Psoas muscle (tissue), 8 donors: ENCODE results near the gene UBE3A. TPM values are rescaled to one million over a fixed set of nuclear protein-coding genes. Genes with fewer than 3 reads are reported as not detected.

Experiments
- ATAC-seq, 4 donors: fragments of 200-7000 bp; cut with Tn5 transposase; one replicate each; pipeline ENCODE4 v1.9.1; 2020; ENCODE audit warnings: moderate library complexity in 3 of 4, mild to moderate bottlenecking in 2 of 4
- DNase-seq, 2 donors: peaks; one replicate each; pipeline ENCODE4 v3.0.0-alpha.2; 2020
- H3K27ac ChIP-seq: fragments of 200-600 bp; one replicate; pipeline ENCODE4 v1.8.0; 2022
- H3K27me3 ChIP-seq, 3 donors: fragments of 200-600 bp in 1 of 3; one replicate each; pipeline versions ENCODE4 v1.6.1 to v1.8.0; 2013 to 2022; ENCODE audit warnings: low read length in 2 of 3, mild to moderate bottlenecking in 2 of 3, moderate library complexity in 1 of 3; ENCODE audit not compliant: insufficient read depth in 3 of 3
- H3K36me3 ChIP-seq, 2 donors: fragments of 200-600 bp in 1 of 2; one replicate each; pipeline versions ENCODE4 v1.6.1 to v1.8.0; 2013 to 2022; ENCODE audit warnings: low read depth in 1 of 2, mild to moderate bottlenecking in 1 of 2, moderate library complexity in 1 of 2; ENCODE audit not compliant: insufficient read depth in 1 of 2
- H3K4me1 ChIP-seq: fragments of 200-600 bp; one replicate; pipeline ENCODE4 v1.8.0; 2022
- H3K4me3 ChIP-seq: fragments of 200-600 bp; one replicate; pipeline ENCODE4 v1.8.0; 2022; ENCODE audit warnings: mild to moderate bottlenecking
- H3K9me3 ChIP-seq: fragments of 200-600 bp; one replicate; pipeline ENCODE4 v1.8.0; 2022
- CTCF ChIP-seq: fragments of 200-600 bp; IDR thresholded peaks from one replicate; pipeline ENCODE4 v1.8.0; 2022; ENCODE audit warnings: antibody characterized with exemption
- WGBS, 3 donors: extraction: QIAGEN DNeasy Blood & Tissue Kit; methylation state at CpG; one replicate each; pipeline versions ENCODE4 v1.1.6 to v1.1.7; 2013; 5-methylcytosine and 5-hydroxymethylcytosine counted together
- intact Hi-C, 2 donors: fragments of 100-400 bp; cut with DNase I; formaldehyde crosslinking; loops; one replicate each; pipeline versions ENCODE4 v1.11.0 to v1.14.2; 2022
- polyA plus RNA-seq, 3 donors: library from polyadenylated mRNA; stranded (reverse); fragments of 200-250 nt; gene quantifications; one replicate each; pipeline ENCODE4 v1.2.3, GENCODE V29; 2013
- total RNA-seq, 4 donors: library from RNA; stranded (reverse); fragmentation: NEBNext Ultra II Directional in 2 of 4; extraction: Animal tissue kit (Norgen Biotek cat#: 25700) in 2 of 4; gene quantifications; one replicate each; pipeline versions ENCODE4 v1.2.1 to v1.2.4, GENCODE V29; 2021 to 2023
- donor health status: healthy with polysubstance abuse.
- donor health status: DM: no; HTN: no; CAD: no; lungs with moderate emphysema.
- donor health status: Bipolar disorder and iron deficiency.
- donor health status: healthy.
- donor health status: DM: yes; HTN: yes; CAD: no.
- donor health status: DM: no; HTN: no; CAD: no.
- donor health status: DM: no; HTN: no; CAD: no.
- donor health status: DM: yes; HTN: yes; CAD: no.

The UBE3A gene
- total and polyA plus RNA-seq, 7 donors = 53.5 to 198 (median 144) TPM

DNA sequence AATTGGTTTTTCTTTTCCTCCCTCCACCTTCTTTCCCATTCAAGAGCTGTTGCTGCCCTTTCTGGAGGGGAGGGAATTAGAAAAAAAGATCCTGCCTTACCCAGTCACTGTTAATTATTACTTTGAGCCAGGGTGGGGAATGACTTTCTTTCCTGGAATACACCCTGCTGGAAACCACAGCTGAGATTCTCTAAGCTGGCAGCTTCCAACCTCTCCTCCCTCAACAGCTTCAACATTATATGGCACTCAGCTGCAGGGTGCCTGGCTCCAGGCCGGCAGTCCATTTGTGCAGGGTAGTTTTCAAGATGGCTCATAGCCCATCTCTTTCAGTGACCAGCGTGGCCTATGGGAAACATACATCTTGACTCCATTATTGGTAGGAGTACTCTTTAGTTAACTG, 105.8 kb downstream of the UBE3A start:
- no peak for TF ChIP-seq CTCF
- DNase-seq = no peak
- Histone ChIP-seq H3K27me3 (no peaks in the 10 kb centered on the region), H3K36me3 (peaks cover 0 to 47% of the 10 kb centered on the region in 2 donors), H3K9me3 (no peaks in the 10 kb centered on the region), H3K4me1 (peaks cover 8% of the 10 kb centered on the region), H3K27ac (no peak overlapping the region), H3K4me3 (no peak overlapping the region)
- intact Hi-C loops = no loop called here
- 46 to 64% (median 61%) methylated on average over 2 of the region's 2 CpGs for WGBS, 3 donors
- no peak for ATAC-seq

DNA sequence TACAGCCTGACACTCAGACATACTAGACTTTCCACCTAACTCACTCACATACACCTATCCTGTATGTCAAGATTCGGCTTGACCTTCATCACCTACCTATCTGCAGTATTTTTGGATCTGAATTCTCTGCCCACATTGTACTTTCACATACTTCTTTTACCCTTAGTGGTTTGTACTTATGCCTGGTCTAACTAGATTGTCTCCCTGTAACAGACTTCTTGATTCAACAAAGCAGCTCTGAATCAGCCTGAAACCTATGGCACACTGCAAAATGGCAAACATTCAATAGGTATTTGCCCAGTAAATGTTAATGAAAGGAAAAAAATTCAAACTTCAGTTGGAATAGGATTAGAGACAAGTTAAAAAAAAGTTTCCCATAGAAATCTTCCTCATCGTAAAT, 106.5 kb downstream of the UBE3A start:
- Histone ChIP-seq H3K9me3 (no peaks in the 10 kb centered on the region), H3K4me1 (peaks cover 8% of the 10 kb centered on the region), H3K36me3 (peaks cover 0 to 40% of the 10 kb centered on the region in 2 donors), H3K27ac (no peak overlapping the region), H3K4me3 (no peak overlapping the region), H3K27me3 (no peaks in the 10 kb centered on the region)
- intact Hi-C loops = no loop called here
- 98% methylated on average over 2 of the region's 2 CpGs for WGBS, 3 donors
- TF ChIP-seq CTCF = no peak
- ATAC-seq = no peak
- no peak for DNase-seq

DNA sequence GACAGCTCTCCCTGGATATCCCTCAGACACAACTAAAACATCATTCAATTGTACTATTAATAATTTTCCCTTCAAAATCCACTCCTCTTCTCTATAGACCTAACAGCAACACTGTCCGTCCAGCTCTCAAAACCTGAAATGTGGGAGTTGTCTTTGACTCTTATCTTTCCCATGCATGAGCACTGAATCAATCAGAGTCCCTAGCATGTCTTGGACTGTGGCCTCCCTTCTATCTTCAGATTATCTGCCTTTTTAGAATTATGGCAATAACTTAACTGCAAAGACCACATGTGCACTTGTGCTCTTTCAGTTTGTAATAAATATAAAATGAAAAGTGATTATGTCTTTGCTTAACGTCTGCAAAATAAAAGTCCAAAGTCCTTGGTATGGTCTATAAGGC, 107.0 kb downstream of the UBE3A start:
- Histone ChIP-seq H3K27me3 (no peaks in the 10 kb centered on the region), H3K36me3 (peaks cover 0 to 35% of the 10 kb centered on the region in 2 donors), H3K4me1 (peaks cover 8% of the 10 kb centered on the region), H3K27ac (no peak overlapping the region), H3K4me3 (no peak overlapping the region), H3K9me3 (no peaks in the 10 kb centered on the region)
- DNase-seq (no peak), ATAC-seq (no peak)
- 90 to 93% (median 93%) methylated on average over 2 of the region's 2 CpGs for WGBS, 3 donors
- no peak for TF ChIP-seq CTCF
- intact Hi-C loops = no loop called here

GRCh38 chr15:25331404-25331803, 107.4 kb downstream of the UBE3A start:
- Histone ChIP-seq H3K9me3 (no peaks in the 10 kb centered on the region), H3K36me3 (peaks cover 0 to 31% of the 10 kb centered on the region in 2 donors), H3K27ac (no peak overlapping the region), H3K27me3 (no peaks in the 10 kb centered on the region), H3K4me3 (no peak overlapping the region), H3K4me1 (peaks cover 8% of the 10 kb centered on the region)
- intact Hi-C loops = no loop called here
- 96 to 98% (median 98%) methylated on average over 2 of the region's 2 CpGs for WGBS, 3 donors
- DNase-seq = no peak
- no peak for TF ChIP-seq CTCF
- no peak for ATAC-seq

DNA sequence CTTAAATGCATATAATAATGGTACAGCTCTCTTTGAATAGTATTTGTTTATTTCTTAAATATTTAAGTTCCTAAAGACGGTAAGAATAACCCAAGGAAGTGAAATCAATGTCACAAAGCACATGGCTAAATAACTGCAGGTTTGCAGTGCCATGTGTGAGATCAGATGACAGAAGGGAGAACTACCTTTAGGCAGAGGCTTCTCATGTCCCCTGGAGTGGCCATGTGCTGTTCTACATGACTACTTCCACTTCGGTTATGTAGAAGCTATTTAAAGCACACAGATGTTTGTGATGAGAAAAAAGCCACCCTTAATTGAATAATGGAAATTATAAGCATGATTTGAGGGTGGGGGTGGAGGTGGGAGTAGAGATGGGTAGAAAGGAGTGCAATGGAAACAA, 109.1 kb downstream of the UBE3A start:
- intact Hi-C loops = no loop called here
- no peak for TF ChIP-seq CTCF
- DNase-seq = no peak
- H3K36me3 ChIP-seq = peaks cover 0 to 19% of the 10 kb centered on the region in 2 donors
- H3K27ac ChIP-seq = no peak overlapping the region
- H3K9me3 ChIP-seq = no peaks in the 10 kb centered on the region
- H3K4me3 ChIP-seq = no peak overlapping the region
- WGBS, 3 donors = 22 to 46% (median 24%) methylated on average over 2 of the region's 2 CpGs
- no peaks in the 10 kb centered on the region for H3K27me3 ChIP-seq
- H3K4me1 ChIP-seq = peaks cover 11% of the 10 kb centered on the region
- peak in 3 of 4 donors; percentile 43 to 59 (median 56) for ATAC-seq
